Placental pericyte (primary cell): ENCODE data around the gene FOXN1. TPM values are rescaled to one million over a fixed set of nuclear protein-coding genes. Genes with fewer than 3 reads are reported as not detected.

Experiments used
- total RNA-seq: library from RNA; depleted of rRNA; stranded (reverse); fragments of >200 nt; gene quantifications from 2 replicates; pipeline ENCODE4 v1.2.3, GENCODE V29; 2012

FOXN1 gene
- total RNA-seq = not detected in 2 replicates

GRCh38 chr17:28505986-28506665, at the start of gene FOXN1:
FOXN1 (plus strand) TSS chr17:28506348; CDS start chr17:28523970, 17,622 bp downstream.

GRCh38 chr17:28473542-28473941, 32.6 kb upstream of the FOXN1 start, which contains the start of gene SLC13A2:
SLC13A2 (plus strand) TSS chr17:28473644; CDS start chr17:28473713, 69 bp downstream.

GRCh38 chr17:28552176-28552999, 46.2 kb downstream of the FOXN1 start, which contains the start of gene UNC119:
UNC119 (minus strand) TSS chr17:28552624; CDS start chr17:28552557, 67 bp downstream.

GRCh38 chr17:28571361-28572122, 65.4 kb downstream of the FOXN1 start, which contains the start of gene PIGS:
PIGS (minus strand) TSS chr17:28571524; CDS start chr17:28571496, 28 bp downstream.

GRCh38 chr17:28576758-28577465, 70.8 kb downstream of the FOXN1 start, which contains the start of gene ALDOC:
ALDOC (minus strand) TSS chr17:28576895; CDS start chr17:28575532, 1,363 bp downstream.

Other genes starting within 250 kb of the FOXN1 start
- 38.8 and 72.2 TPM in 2 replicates for gene TMEM97, start 187.1 kb upstream of the FOXN1 start, total RNA-seq
- 36.5 and 46.2 TPM in 2 replicates for gene IFT20, start 170.9 kb upstream of the FOXN1 start, total RNA-seq
- gene TNFAIP1, start 170.6 kb upstream of the FOXN1 start, total RNA-seq = 35.9 and 71.3 TPM in 2 replicates
- 81.8 and 115 TPM in 2 replicates for gene POLDIP2, start 148.8 kb upstream of the FOXN1 start, total RNA-seq
- gene SEBOX, start 141.1 kb upstream of the FOXN1 start, total RNA-seq = not detected in 2 replicates
- gene VTN, start 136.0 kb upstream of the FOXN1 start, total RNA-seq = 0.43 and 149 TPM in 2 replicates
- gene SARM1, start 134.7 kb upstream of the FOXN1 start, total RNA-seq = 13.3 and 23.9 TPM in 2 replicates
- 6.6 and 7.4 TPM in 2 replicates for gene SLC46A1, start 100.1 kb upstream of the FOXN1 start, total RNA-seq
- gene SLC13A2, start 32.7 kb upstream of the FOXN1 start, total RNA-seq = not detected in 2 replicates
- gene UNC119, start 46.3 kb downstream of the FOXN1 start, total RNA-seq = 16.0 and 19.6 TPM in 2 replicates
- 40.2 and 44.0 TPM in 2 replicates for gene PIGS, start 65.2 kb downstream of the FOXN1 start, total RNA-seq
- 9.7 and 30.4 TPM in 2 replicates for gene ALDOC, start 70.5 kb downstream of the FOXN1 start, total RNA-seq
- gene SPAG5, start 92.7 kb downstream of the FOXN1 start, total RNA-seq = 2.4 and 77.9 TPM in 2 replicates
- gene RSKR, start 107.8 kb downstream of the FOXN1 start, total RNA-seq = 2.6 and 7.6 TPM in 2 replicates
- 103 and 183 TPM in 2 replicates for gene BLTP2, start 138.8 kb downstream of the FOXN1 start, total RNA-seq
- gene SDF2, start 155.6 kb downstream of the FOXN1 start, total RNA-seq = 36.5 and 44.2 TPM in 2 replicates
- 61.3 and 66.7 TPM in 2 replicates for gene SUPT6H, start 155.9 kb downstream of the FOXN1 start, total RNA-seq
- 0.44 and 0.86 TPM in 2 replicates for gene PROCA1, start 205.5 kb downstream of the FOXN1 start, total RNA-seq
- gene RAB34, start 211.5 kb downstream of the FOXN1 start, total RNA-seq = 200 and 222 TPM in 2 replicates
- gene RPL23A, start 213.6 kb downstream of the FOXN1 start, total RNA-seq = 341 and 470 TPM in 2 replicates
- gene TLCD1, start 219.9 kb downstream of the FOXN1 start, total RNA-seq = 4.2 TPM in 2 replicates
- gene NEK8, start 222.4 kb downstream of the FOXN1 start, total RNA-seq = 3.3 and 8.5 TPM in 2 replicates
- gene TRAF4, start 237.7 kb downstream of the FOXN1 start, total RNA-seq = 32.6 and 65.3 TPM in 2 replicates